ENCODE measurements around the gene UBA6. TPM values are rescaled to one million over a fixed set of nuclear protein-coding genes. Genes with fewer than 3 reads are reported as not detected.

The UBA6 gene
- total and polyA plus RNA-seq, 2 donors (not counting 1 experiment from before 2014, with no cell fraction given), result 22.8 to 64.0 TPM

GRCh38 chr4:67571975-67572374 lies 129.0 kb downstream of the UBA6 start:
- H3K27ac ChIP-seq (ENCODE audit: low read length in 2 of 2), result peak overlapping the region; percentile 53 to 92
- no peaks in the 10 kb centered on the region for H3K27me3 ChIP-seq (replicated peaks in 1 of 4; ENCODE audit: control extremely low read depth in 1 of 4, control insufficient read depth in 3 of 4, insufficient read depth in 4 of 4, low read length in 3 of 4)
- no peak overlapping the region for H2AFZ ChIP-seq (ENCODE audit: insufficient read depth, low read depth, low read length, poor library complexity, severe bottlenecking)
- intact Hi-C loops (cut with micrococcal nuclease), result no loop called here
- POLR2A ChIA-PET, result interaction anchor here (1.0 to 1.3 kb wide), 2 partner anchors 8 to 9 kb away, joined by 3 to 7 read pairs; no protein-coding TSS in a partner anchor
- no peaks in the 10 kb centered on the region for H4K20me1 ChIP-seq (ENCODE audit: control insufficient read depth, insufficient read depth, low read length, poor library complexity, severe bottlenecking)
- H3K79me2 ChIP-seq (ENCODE audit: control insufficient read depth, insufficient read depth, low read length), result peaks cover 62% of the 10 kb centered on the region
- TF ChIP-seq EZH2 (IDR thresholded peaks at IDR 0.05; ENCODE audit: borderline replicate concordance, insufficient read depth, low read depth, low read length, poor library complexity, severe bottlenecking) (no peak), CTCF (IDR thresholded peaks at IDR 0.05) (no peak)
- no peaks in the 10 kb centered on the region for H3K9me3 ChIP-seq (ENCODE audit: control extremely low read depth in 1 of 3, control insufficient read depth in 2 of 3, insufficient read depth in 1 of 3, low read length in 2 of 3)
- H3K4me1 ChIP-seq (ENCODE audit: control insufficient read depth in 2 of 2, insufficient read depth in 2 of 2, low read length in 2 of 2), result peaks cover 49 to 72% of the 10 kb centered on the region in 2 donors
- H3K9ac ChIP-seq (ENCODE audit: low read length), result no peak overlapping the region
- no peaks in the 10 kb centered on the region for H3K9me3 Mint-ChIP-seq (ENCODE audit: insufficient read depth)
- H3K27ac Mint-ChIP-seq, result peak overlapping the region; percentile 85
- H3K36me3 ChIP-seq (replicated peaks in 1 of 2; ENCODE audit: control extremely low read depth in 1 of 2, control insufficient read depth in 1 of 2, extremely low read depth in 1 of 2, insufficient read depth in 2 of 2, low read length in 1 of 2), result peaks cover 9 to 21% of the 10 kb centered on the region in 2 experiments
- no peak overlapping the region for H3K4me3 Mint-ChIP-seq
- peaks cover 73% of the 10 kb centered on the region for H3K4me1 Mint-ChIP-seq
- no peak for ATAC-seq (ENCODE audit: low read depth)
- H3K4me3 ChIP-seq (ENCODE audit: control extremely low read depth in 1 of 5, extremely low read depth in 1 of 5, insufficient read depth in 1 of 5, low read depth in 2 of 5, low read length in 4 of 5), result no peak overlapping the region
- H3K4me2 ChIP-seq (replicated peaks; ENCODE audit: low read depth, low read length, poor library complexity, severe bottlenecking), result peak overlapping the region; percentile 50
- WGBS (ENCODE audit: insufficient coverage), result no CpG with 5 or more reads among the region's 1 CpG
- H3K27me3 Mint-ChIP-seq, result no peaks in the 10 kb centered on the region
- CTCF ChIA-PET, result interaction anchor here (1.4 kb wide), 1 partner anchor 22 kb away, joined by 7 read pairs; no protein-coding TSS in a partner anchor
- no peak for DNase-seq

- 83% methylated on average over 1 of the region's 1 CpG for WGBS (ENCODE audit: insufficient coverage)
- H3K27ac Mint-ChIP-seq, result peak overlapping the region; percentile 64
- TF ChIP-seq CTCF (IDR thresholded peaks at IDR 0.05), result no peak
- TF ChIP-seq EZH2 (IDR thresholded peaks at IDR 0.05; ENCODE audit: borderline replicate concordance, insufficient read depth, low read depth, low read length, poor library complexity, severe bottlenecking), result no peak
- peak overlapping the region in 1 of 2 donors; percentile 92 for H3K27ac ChIP-seq (ENCODE audit: low read length in 2 of 2)
- peaks cover 44 to 65% of the 10 kb centered on the region in 2 donors for H3K4me1 ChIP-seq (ENCODE audit: control insufficient read depth in 2 of 2, insufficient read depth in 2 of 2, low read length in 2 of 2)
- no peak overlapping the region for H2AFZ ChIP-seq (ENCODE audit: insufficient read depth, low read depth, low read length, poor library complexity, severe bottlenecking)
- H3K27me3 Mint-ChIP-seq, result no peaks in the 10 kb centered on the region
- no peak overlapping the region for H3K9ac ChIP-seq (ENCODE audit: low read length)
- POLR2A ChIA-PET, result no interaction called here
- no peak for DNase-seq
- intact Hi-C loops (cut with micrococcal nuclease), result no loop called here
- peaks cover 4% of the 10 kb centered on the region for H4K20me1 ChIP-seq (ENCODE audit: control insufficient read depth, insufficient read depth, low read length, poor library complexity, severe bottlenecking)
- H3K4me2 ChIP-seq (replicated peaks; ENCODE audit: low read depth, low read length, poor library complexity, severe bottlenecking), result no peak overlapping the region
- peaks cover 71% of the 10 kb centered on the region for H3K79me2 ChIP-seq (ENCODE audit: control insufficient read depth, insufficient read depth, low read length)
- ATAC-seq (ENCODE audit: low read depth), result no peak
- H3K4me3 Mint-ChIP-seq, result no peak overlapping the region
- no peaks in the 10 kb centered on the region for H3K9me3 ChIP-seq (ENCODE audit: control extremely low read depth in 1 of 3, control insufficient read depth in 2 of 3, insufficient read depth in 1 of 3, low read length in 2 of 3)
- CTCF ChIA-PET, result interaction anchor here (0.9 kb wide), 1 partner anchor 20 kb away, joined by 4 read pairs; no protein-coding TSS in a partner anchor
- H3K4me3 ChIP-seq (ENCODE audit: control extremely low read depth in 1 of 5, extremely low read depth in 1 of 5, insufficient read depth in 1 of 5, low read depth in 2 of 5, low read length in 4 of 5), result no peak overlapping the region
- no peaks in the 10 kb centered on the region for H3K27me3 ChIP-seq (replicated peaks in 1 of 4; ENCODE audit: control extremely low read depth in 1 of 4, control insufficient read depth in 3 of 4, insufficient read depth in 4 of 4, low read length in 3 of 4)
- peaks cover 5 to 10% of the 10 kb centered on the region in 2 experiments for H3K36me3 ChIP-seq (replicated peaks in 1 of 2; ENCODE audit: control extremely low read depth in 1 of 2, control insufficient read depth in 1 of 2, extremely low read depth in 1 of 2, insufficient read depth in 2 of 2, low read length in 1 of 2)
- H3K9me3 Mint-ChIP-seq (ENCODE audit: insufficient read depth), result no peaks in the 10 kb centered on the region
- peaks cover 71% of the 10 kb centered on the region for H3K4me1 Mint-ChIP-seq
Measured at GRCh38 chr4:67570537-67570936, 130.4 kb downstream of the UBA6 start.
